Upper lobe of left lung (tissue), 6 donors: ENCODE results near the gene GPBP1L1. TPM values are rescaled to one million over a fixed set of nuclear protein-coding genes. Genes with fewer than 3 reads are reported as not detected.

Experiments
- ATAC-seq, 2 donors: fragments of 200-7000 bp; cut with Tn5 transposase; one replicate each; pipeline ENCODE4 v1.9.1; 2022; ENCODE audit warnings: mild to moderate bottlenecking in 2 of 2, moderate library complexity in 2 of 2; ENCODE audit not compliant: low FRiP score in 2 of 2
- DNase-seq, 2 donors: peaks; one replicate each; pipeline ENCODE4 v3.0.0-alpha.2; 2019 to 2020
- H3K27ac ChIP-seq, 4 donors: fragments of 200-600 bp; sonication (generic); one replicate each; pipeline ENCODE4 v1.5.1; 2016 to 2019
- H3K27me3 ChIP-seq, 4 donors: fragments of 200-600 bp; sonication (generic); one replicate each; pipeline ENCODE4 v1.5.1; 2017 to 2019
- H3K36me3 ChIP-seq, 4 donors: fragments of 200-600 bp; sonication (generic); one replicate each; pipeline ENCODE4 v1.5.1; 2016 to 2019
- H3K4me1 ChIP-seq, 4 donors: fragments of 200-600 bp; sonication (generic); one replicate each; pipeline ENCODE4 v1.5.1; 2018 to 2019
- H3K4me3 ChIP-seq, 4 donors: fragments of 200-600 bp; sonication (generic); one replicate each; pipeline ENCODE4 v1.5.1; 2017 to 2019; ENCODE audit warnings: mild to moderate bottlenecking in 2 of 4, moderate library complexity in 1 of 4
- H3K9me3 ChIP-seq, 4 donors: fragments of 200-600 bp; sonication (generic); one replicate each; pipeline ENCODE4 v1.5.1; 2018 to 2019
- EP300 ChIP-seq, 4 donors: sonication (generic); formaldehyde crosslinking; IDR thresholded peaks; one replicate each; pipeline ENCODE4 v1.5.1; 2017; ENCODE audit warnings: antibody characterized with exemption in 4 of 4, control low read depth in 2 of 4
- POLR2A ChIP-seq, 4 donors: fragments of 450-650 bp; IDR thresholded peaks; one replicate each; pipeline ENCODE4 v1.5.1; 2016 to 2017; ENCODE audit warnings: antibody characterized with exemption in 4 of 4, mild to moderate bottlenecking in 2 of 4
- POLR2AphosphoS5 ChIP-seq, 2 donors: sonication (generic); formaldehyde crosslinking; IDR thresholded peaks; one replicate each; pipeline ENCODE4 v1.5.1; 2017; ENCODE audit warnings: antibody characterized with exemption in 2 of 2
- WGBS, 2 donors: methylation state at CpG; one replicate each; pipeline ENCODE4 v1.1.5; 2017 to 2018; 5-methylcytosine and 5-hydroxymethylcytosine counted together
- total RNA-seq, 6 donors: library from RNA; depleted of rRNA in 4 of 6; stranded (reverse); fragments of >200 nt in 4 of 6; gene quantifications; one replicate each; pipeline versions ENCODE4 v1.1.0 to v1.2.1, GENCODE V29; 2016 to 2021
- TF ChIP-seq, protein P1 (sequence below), 6 experiments: fragments of 450-650 bp in 4 of 6; fragments of 200-600 bp in 2 of 6; sonication (generic) in 2 of 6; IDR thresholded peaks; one replicate each; pipeline ENCODE4 v1.5.1; 2016 to 2019; ENCODE audit warnings: antibody characterized with exemption in 6 of 6
- donor health status: DM: no; HTN: no; CAD: no; lungs with moderate emphysema.
- donor health status: DM: no; HTN: yes; CAD: no; lungs with severe emphysema.

Gene GPBP1L1
- total RNA-seq, 6 donors from 2014 or later: 112 to 184 (median 132) TPM

DNA sequence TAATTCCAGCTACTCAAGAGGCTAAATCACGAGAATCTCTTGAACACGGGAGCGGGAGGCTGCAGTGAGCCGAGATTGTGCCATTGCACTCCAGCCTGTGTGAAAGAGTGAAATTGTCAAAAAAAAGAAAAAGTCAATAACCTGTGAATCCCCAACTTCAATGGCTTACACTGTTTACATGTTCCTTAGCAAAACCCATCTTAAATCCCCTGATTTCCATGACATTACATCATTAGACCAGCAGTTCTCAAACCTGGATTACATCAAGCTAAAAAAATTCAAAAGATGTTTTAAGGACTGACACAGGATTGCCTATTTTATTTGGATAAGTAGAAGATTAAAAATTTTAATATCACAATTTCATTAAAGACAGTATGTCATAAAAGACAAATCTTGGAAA is 12.4 kb downstream of the GPBP1L1 start:
- DNase-seq (no peak), ATAC-seq (no peak)
- H3K4me1 ChIP-seq: peaks cover 46 to 66% (median 55%) of the 10 kb centered on the region in 4 donors
- H3K36me3 ChIP-seq: peaks cover 0 to 3% (median 0%) of the 10 kb centered on the region in 4 donors
- no peaks in the 10 kb centered on the region for H3K9me3 ChIP-seq
- no peak overlapping the region for H3K4me3 ChIP-seq
- no peak overlapping the region for H3K27ac ChIP-seq
- TF ChIP-seq EP300 (IDR thresholded peaks at IDR 0.05): no peak
- H3K27me3 ChIP-seq: no peaks in the 10 kb centered on the region
- WGBS, 2 donors: 65 to 97% methylated on average over 4 of the region's 4 CpGs

DNA sequence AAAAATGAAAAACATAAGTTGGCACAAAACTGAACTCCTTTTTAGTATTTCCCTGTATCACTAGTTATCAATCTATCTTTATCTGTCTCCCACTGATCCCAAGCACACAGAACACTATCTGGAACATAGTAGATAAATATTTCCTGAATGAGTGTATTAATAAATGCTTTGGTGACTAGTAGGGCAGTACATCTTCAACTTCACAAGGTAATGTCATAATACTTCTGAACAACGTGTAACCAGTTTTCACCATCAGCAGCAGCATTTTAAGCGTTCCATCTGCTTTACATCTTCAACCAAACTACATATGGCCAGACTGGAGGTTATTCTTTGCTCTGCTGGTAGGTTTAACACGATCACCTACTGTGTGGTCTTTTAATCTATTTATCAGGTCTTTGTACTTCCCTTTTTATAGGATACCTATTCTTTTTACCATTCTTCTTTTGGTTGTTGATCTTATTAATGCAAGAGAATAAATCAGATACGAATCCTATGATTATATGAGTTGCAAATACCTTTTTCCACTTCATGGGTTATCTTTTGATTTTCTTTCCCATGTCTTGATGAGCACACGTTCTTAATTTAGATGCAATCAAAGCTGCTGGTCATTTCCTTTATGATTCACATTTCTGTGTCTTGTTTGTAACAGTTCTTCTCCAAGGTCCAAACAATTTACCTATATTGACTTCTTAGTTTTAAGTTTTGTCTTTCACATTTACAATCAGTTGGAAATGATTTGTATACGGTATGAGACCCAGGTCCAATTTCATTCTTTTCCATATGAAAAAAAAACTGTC is 16.3 kb downstream of the GPBP1L1 start:
- Histone ChIP-seq H3K4me1 (peaks cover 30 to 51% (median 42%) of the 10 kb centered on the region in 4 donors), H3K36me3 (peaks cover 0 to 3% (median 0%) of the 10 kb centered on the region in 4 donors), H3K27ac (no peak overlapping the region), H3K9me3 (no peaks in the 10 kb centered on the region), H3K4me3 (no peak overlapping the region), H3K27me3 (no peaks in the 10 kb centered on the region)
- DNase-seq (no peak), ATAC-seq (no peak)
- 72 to 77% methylated on average over 6 of the region's 6 CpGs for WGBS, 2 donors
- TF ChIP-seq POLR2AphosphoS5 (IDR thresholded peaks at IDR 0.05): no peak
- TF ChIP-seq, protein P1, sequence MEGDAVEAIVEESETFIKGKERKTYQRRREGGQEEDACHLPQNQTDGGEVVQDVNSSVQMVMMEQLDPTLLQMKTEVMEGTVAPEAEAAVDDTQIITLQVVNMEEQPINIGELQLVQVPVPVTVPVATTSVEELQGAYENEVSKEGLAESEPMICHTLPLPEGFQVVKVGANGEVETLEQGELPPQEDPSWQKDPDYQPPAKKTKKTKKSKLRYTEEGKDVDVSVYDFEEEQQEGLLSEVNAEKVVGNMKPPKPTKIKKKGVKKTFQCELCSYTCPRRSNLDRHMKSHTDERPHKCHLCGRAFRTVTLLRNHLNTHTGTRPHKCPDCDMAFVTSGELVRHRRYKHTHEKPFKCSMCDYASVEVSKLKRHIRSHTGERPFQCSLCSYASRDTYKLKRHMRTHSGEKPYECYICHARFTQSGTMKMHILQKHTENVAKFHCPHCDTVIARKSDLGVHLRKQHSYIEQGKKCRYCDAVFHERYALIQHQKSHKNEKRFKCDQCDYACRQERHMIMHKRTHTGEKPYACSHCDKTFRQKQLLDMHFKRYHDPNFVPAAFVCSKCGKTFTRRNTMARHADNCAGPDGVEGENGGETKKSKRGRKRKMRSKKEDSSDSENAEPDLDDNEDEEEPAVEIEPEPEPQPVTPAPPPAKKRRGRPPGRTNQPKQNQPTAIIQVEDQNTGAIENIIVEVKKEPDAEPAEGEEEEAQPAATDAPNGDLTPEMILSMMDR (IDR thresholded peaks at IDR 0.05): no peak
- no peak for TF ChIP-seq EP300 (IDR thresholded peaks at IDR 0.05)
- no peak for TF ChIP-seq POLR2A (IDR thresholded peaks at IDR 0.05)

GRCh38 chr1:45669379-45669778 is 17.0 kb downstream of the GPBP1L1 start:
- Histone ChIP-seq H3K27ac (no peak overlapping the region), H3K4me3 (no peak overlapping the region), H3K9me3 (no peaks in the 10 kb centered on the region), H3K27me3 (no peaks in the 10 kb centered on the region), H3K36me3 (no peaks in the 10 kb centered on the region), H3K4me1 (peaks cover 26 to 51% (median 41%) of the 10 kb centered on the region in 4 donors)
- no peak for TF ChIP-seq POLR2A (IDR thresholded peaks at IDR 0.05)
- TF ChIP-seq POLR2AphosphoS5 (IDR thresholded peaks at IDR 0.05): no peak
- TF ChIP-seq EP300 (IDR thresholded peaks at IDR 0.05): no peak
- TF ChIP-seq, protein P1 (IDR thresholded peaks at IDR 0.05): no peak
- WGBS, 2 donors: 70 to 73% methylated on average over 1 of the region's 1 CpG
- no peak for ATAC-seq
- DNase-seq: no peak

DNA sequence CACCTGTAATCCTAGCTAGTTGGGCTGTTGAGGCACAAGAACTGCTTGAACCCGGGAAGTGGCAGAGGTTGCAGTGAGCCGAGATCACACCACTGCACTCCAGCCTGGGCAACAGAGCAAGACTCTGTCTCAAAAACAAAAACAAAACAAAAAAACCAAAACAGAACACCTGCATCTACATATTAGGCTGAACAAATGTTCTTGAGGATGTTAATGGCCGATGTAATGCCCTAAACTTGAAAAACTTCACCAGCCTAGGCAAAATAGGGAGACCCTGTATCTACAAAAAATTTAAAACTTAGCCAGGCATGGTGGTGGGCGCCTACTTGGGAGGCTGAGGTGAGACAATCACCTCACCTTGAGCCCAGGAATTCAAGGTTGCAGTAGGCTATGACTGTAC is 17.8 kb downstream of the GPBP1L1 start:
- WGBS, 2 donors: 94 to 97% methylated on average over 4 of the region's 4 CpGs
- Histone ChIP-seq H3K9me3 (no peaks in the 10 kb centered on the region), H3K36me3 (peaks cover 0 to 3% (median 0%) of the 10 kb centered on the region in 4 donors), H3K27me3 (no peaks in the 10 kb centered on the region), H3K27ac (no peak overlapping the region), H3K4me3 (no peak overlapping the region), H3K4me1 (peaks cover 22 to 51% (median 37%) of the 10 kb centered on the region in 4 donors)
- TF ChIP-seq EP300 (IDR thresholded peaks at IDR 0.05) (no peak), POLR2A (IDR thresholded peaks at IDR 0.05) (no peak), POLR2AphosphoS5 (IDR thresholded peaks at IDR 0.05) (no peak)
- TF ChIP-seq, protein P1 (IDR thresholded peaks at IDR 0.05): no peak
- ATAC-seq (no peak), DNase-seq (no peak)

GRCh38 chr1:45667321-45668111 is 18.8 kb downstream of the GPBP1L1 start:
- Histone ChIP-seq H3K27me3 (no peaks in the 10 kb centered on the region), H3K36me3 (peaks cover 0 to 3% (median 0%) of the 10 kb centered on the region in 4 donors), H3K4me3 (no peak overlapping the region), H3K9me3 (no peaks in the 10 kb centered on the region), H3K4me1 (peaks cover 22 to 45% (median 28%) of the 10 kb centered on the region in 4 donors), H3K27ac (no peak overlapping the region)
- DNase-seq (no peak), ATAC-seq (no peak)
- 63 to 75% methylated on average over 8 of the region's 8 CpGs for WGBS, 2 donors
- TF ChIP-seq EP300 (IDR thresholded peaks at IDR 0.05) (no peak), POLR2A (IDR thresholded peaks at IDR 0.05) (no peak), POLR2AphosphoS5 (IDR thresholded peaks at IDR 0.05) (no peak)
- TF ChIP-seq, protein P1 (IDR thresholded peaks at IDR 0.05): no peak
